ENCODE results near the gene UGT1A10. TPM values are rescaled to one million over a fixed set of nuclear protein-coding genes. Genes with fewer than 3 reads are reported as not detected.

The UGT1A10 gene
- total and polyA plus RNA-seq, 2 of the 13 experiments (the other 11 are each of a cell fraction or from before 2014, with no cell fraction given) = not detected

DNA sequence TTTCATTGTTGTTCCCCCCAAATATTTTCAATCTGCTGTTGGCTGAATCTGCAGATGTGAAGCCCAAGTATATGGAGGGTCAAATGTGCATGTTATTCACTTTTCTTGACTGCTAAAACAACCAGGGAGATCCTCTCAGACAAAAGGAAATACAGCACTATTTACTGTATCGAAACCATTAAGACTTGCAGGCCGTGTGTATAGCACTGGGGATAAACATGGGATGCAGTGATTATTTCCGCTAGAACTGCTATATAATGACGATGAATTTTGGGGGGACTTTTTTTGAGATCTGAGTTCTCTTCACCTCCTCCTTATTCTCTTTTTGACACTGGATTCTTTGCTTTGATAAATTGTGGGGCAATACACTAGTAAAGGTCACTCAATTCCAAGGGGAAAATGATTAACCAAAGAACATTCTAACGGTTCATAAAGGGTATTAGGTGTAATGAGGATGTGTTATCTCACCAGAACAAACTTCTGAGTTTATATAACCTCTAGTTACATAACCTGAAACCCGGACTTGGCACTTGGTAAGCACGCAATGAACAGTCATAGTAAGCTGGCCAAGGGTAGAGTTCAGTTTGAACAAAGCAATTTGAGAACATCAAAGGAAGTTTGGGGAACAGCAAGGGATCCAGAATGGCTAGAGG, 120.3 kb downstream of the UGT1A10 start (continued):
- peak; percentile 93 for TF ChIP-seq TCF7L2 (IDR thresholded peaks at IDR 0.05; ENCODE audit: low read depth, low read length)
- peak; percentile 19; the same call in 1 of the 2 replicates for TF ChIP-seq ZFX (CRISPR knock-in tag; IDR thresholded peaks at IDR 0.05; ENCODE audit: low read depth)
- TF ChIP-seq, protein P1, sequence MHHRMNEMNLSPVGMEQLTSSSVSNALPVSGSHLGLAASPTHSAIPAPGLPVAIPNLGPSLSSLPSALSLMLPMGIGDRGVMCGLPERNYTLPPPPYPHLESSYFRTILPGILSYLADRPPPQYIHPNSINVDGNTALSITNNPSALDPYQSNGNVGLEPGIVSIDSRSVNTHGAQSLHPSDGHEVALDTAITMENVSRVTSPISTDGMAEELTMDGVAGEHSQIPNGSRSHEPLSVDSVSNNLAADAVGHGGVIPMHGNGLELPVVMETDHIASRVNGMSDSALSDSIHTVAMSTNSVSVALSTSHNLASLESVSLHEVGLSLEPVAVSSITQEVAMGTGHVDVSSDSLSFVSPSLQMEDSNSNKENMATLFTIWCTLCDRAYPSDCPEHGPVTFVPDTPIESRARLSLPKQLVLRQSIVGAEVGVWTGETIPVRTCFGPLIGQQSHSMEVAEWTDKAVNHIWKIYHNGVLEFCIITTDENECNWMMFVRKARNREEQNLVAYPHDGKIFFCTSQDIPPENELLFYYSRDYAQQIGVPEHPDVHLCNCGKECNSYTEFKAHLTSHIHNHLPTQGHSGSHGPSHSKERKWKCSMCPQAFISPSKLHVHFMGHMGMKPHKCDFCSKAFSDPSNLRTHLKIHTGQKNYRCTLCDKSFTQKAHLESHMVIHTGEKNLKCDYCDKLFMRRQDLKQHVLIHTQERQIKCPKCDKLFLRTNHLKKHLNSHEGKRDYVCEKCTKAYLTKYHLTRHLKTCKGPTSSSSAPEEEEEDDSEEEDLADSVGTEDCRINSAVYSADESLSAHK (CRISPR knock-in tag; IDR thresholded peaks at IDR 0.05; ENCODE audit: borderline replicate concordance) = no peak
- TF ChIP-seq, protein P2, sequence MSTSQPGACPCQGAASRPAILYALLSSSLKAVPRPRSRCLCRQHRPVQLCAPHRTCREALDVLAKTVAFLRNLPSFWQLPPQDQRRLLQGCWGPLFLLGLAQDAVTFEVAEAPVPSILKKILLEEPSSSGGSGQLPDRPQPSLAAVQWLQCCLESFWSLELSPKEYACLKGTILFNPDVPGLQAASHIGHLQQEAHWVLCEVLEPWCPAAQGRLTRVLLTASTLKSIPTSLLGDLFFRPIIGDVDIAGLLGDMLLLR (CRISPR knock-in tag; IDR thresholded peaks at IDR 0.05) = no peak
- peak; percentile 77 for TF ChIP-seq ZKSCAN8 (CRISPR knock-in tag; IDR thresholded peaks at IDR 0.05; ENCODE audit: borderline replicate concordance)
- TF ChIP-seq, protein P3, sequence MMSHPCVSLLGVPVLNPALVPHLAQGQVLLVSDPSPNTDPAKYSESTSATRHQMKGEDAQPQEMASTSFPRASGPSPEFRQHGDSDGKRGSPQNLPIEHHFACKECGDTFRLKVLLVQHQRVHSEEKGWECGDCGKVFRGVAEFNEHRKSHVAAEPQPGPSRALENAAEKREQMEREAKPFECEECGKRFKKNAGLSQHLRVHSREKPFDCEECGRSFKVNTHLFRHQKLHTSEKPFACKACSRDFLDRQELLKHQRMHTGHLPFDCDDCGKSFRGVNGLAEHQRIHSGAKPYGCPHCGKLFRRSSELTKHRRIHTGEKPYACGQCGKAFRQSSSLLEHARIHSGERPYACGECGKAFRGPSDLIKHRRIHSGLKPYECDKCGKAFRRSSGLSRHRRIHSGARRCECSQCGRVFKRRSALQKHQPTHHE (CRISPR knock-in tag; IDR thresholded peaks at IDR 0.05; ENCODE audit: borderline replicate concordance) = peak; percentile 54; the same call in 1 of the 2 replicates
- peak; percentile 70 for TF ChIP-seq ASH2L (IDR thresholded peaks at IDR 0.05; ENCODE audit: insufficient read length, low read depth, low read length)
- peak; percentile 95; the same call in 1 of the 2 replicates for TF ChIP-seq ZNF878 (CRISPR knock-in tag; IDR thresholded peaks at IDR 0.05)
- peak; percentile 89; the same call in 1 of the 2 replicates for TF ChIP-seq ZFP36L1 (CRISPR knock-in tag; IDR thresholded peaks at IDR 0.05)
- TF ChIP-seq ZNF33A (CRISPR knock-in tag; IDR thresholded peaks at IDR 0.05; ENCODE audit: borderline replicate concordance) = no peak
- no peak for TF ChIP-seq PLRG1 (conservative IDR thresholded peaks at IDR 0.05)
- TF ChIP-seq, protein P4, sequence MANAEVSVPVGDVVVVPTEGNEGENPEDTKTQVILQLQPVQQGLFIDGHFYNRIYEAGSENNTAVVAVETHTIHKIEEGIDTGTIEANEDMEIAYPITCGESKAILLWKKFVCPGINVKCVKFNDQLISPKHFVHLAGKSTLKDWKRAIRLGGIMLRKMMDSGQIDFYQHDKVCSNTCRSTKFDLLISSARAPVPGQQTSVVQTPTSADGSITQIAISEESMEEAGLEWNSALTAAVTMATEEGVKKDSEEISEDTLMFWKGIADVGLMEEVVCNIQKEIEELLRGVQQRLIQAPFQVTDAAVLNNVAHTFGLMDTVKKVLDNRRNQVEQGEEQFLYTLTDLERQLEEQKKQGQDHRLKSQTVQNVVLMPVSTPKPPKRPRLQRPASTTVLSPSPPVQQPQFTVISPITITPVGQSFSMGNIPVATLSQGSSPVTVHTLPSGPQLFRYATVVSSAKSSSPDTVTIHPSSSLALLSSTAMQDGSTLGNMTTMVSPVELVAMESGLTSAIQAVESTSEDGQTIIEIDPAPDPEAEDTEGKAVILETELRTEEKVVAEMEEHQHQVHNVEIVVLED (CRISPR knock-in tag; IDR thresholded peaks at IDR 0.05; ENCODE audit: borderline replicate concordance) = peak; percentile 27; the same call in 1 of the 2 replicates
- TF ChIP-seq HOXA5 (CRISPR knock-in tag; IDR thresholded peaks at IDR 0.05) = peak; percentile 97
- TF ChIP-seq ZNF496 (CRISPR knock-in tag; IDR thresholded peaks at IDR 0.05; ENCODE audit: insufficient replicate concordance) = no peak
- TF ChIP-seq ZNF841 (CRISPR knock-in tag; IDR thresholded peaks at IDR 0.05; ENCODE audit: borderline replicate concordance) = 0 out of 2 replicates have a peak, but pooled peaks have one; percentile 74
- TF ChIP-seq ZNF34 (CRISPR knock-in tag; IDR thresholded peaks at IDR 0.05; ENCODE audit: borderline replicate concordance) = no peak
- TF ChIP-seq NONO (IDR thresholded peaks at IDR 0.05) = no peak
- TF ChIP-seq NONO (CRISPR knock-in tag; conservative IDR thresholded peaks at IDR 0.05) = peak; percentile 90
- TF ChIP-seq ARHGAP35 (CRISPR knock-in tag; IDR thresholded peaks at IDR 0.05; ENCODE audit: borderline replicate concordance) = no peak
- peak; percentile 70; the same call in 1 of the 2 replicates for TF ChIP-seq CCDC6 (CRISPR knock-in tag; IDR thresholded peaks at IDR 0.05)
- TF ChIP-seq, protein P5, sequence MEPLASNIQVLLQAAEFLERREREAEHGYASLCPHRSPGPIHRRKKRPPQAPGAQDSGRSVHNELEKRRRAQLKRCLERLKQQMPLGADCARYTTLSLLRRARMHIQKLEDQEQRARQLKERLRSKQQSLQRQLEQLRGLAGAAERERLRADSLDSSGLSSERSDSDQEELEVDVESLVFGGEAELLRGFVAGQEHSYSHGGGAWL (CRISPR knock-in tag; IDR thresholded peaks at IDR 0.05) = no peak
- peak; percentile 75; the same call in 1 of the 2 replicates for TF ChIP-seq ELF4 (CRISPR knock-in tag; IDR thresholded peaks at IDR 0.05; ENCODE audit: borderline replicate concordance)
- no peak for TF ChIP-seq ZNF572 (CRISPR knock-in tag; IDR thresholded peaks at IDR 0.05)
